ENCODE measurements around the gene ASRGL1.

GRCh38 chr11:62393735-62394134 lies 56.5 kb downstream of the ASRGL1 start:
- TF ChIP-seq EZH2 (IDR thresholded peaks at IDR 0.05; ENCODE audit: insufficient read depth, low read length) (no peak), CTCF (IDR thresholded peaks at IDR 0.05; ENCODE audit: insufficient read depth, low read depth, low read length) (no peak)

Measured in astrocyte (in vitro differentiated cells and primary cell).